Mesodermal cell (in vitro differentiated cells): ENCODE measurements around the gene PDE3A.
"Not testable (repeated sequence)": the region's sequence is repeated elsewhere in the genome, so short reads cannot be mapped to it uniquely, and the experiment has no call there.

ENCODE experiments used
- H3K27ac ChIP-seq: 2 replicates; pipeline ENCODE4 v1.7.0; 2013; ENCODE audit warnings: mild to moderate bottlenecking, low read depth, low read length, moderate library complexity; ENCODE audit not compliant: severe bottlenecking
- H3K36me3 ChIP-seq: 2 replicates; pipeline ENCODE4 v1.7.1; 2013; ENCODE audit warnings: mild to moderate bottlenecking, low read length, moderate library complexity; ENCODE audit not compliant: control insufficient read depth, insufficient read depth
- H3K4me1 ChIP-seq: one replicate; pipeline ENCODE4 v1.7.1; 2013; ENCODE audit warnings: mild to moderate bottlenecking, low read length; ENCODE audit not compliant: insufficient read depth, control insufficient read depth, poor library complexity, severe bottlenecking
- H3K4me3 ChIP-seq: 2 replicates; pipeline ENCODE4 v1.7.0; 2013; ENCODE audit warnings: low read length, control low read depth, mild to moderate bottlenecking; ENCODE audit not compliant: insufficient read depth, poor library complexity, severe bottlenecking; ENCODE audit errors: extremely low read depth
- H3K9me3 ChIP-seq: 2 replicates; pipeline ENCODE4 v1.7.1; 2013; ENCODE audit warnings: mild to moderate bottlenecking, low read length, moderate library complexity; ENCODE audit not compliant: control insufficient read depth
- WGBS, 2 experiments: methylation state at CpG; one replicate each; pipeline ENCODE4 v1.1.5; 2013; ENCODE audit warnings: missing lambda C conversion rate in 2 of 2; ENCODE audit not compliant: insufficient coverage in 2 of 2; 5-methylcytosine and 5-hydroxymethylcytosine counted together

Gene PDE3A

GRCh38 chr12:20599757-20600156 is 231.4 kb downstream of the PDE3A start:
- Histone ChIP-seq H3K4me3 (no peak overlapping the region), H3K9me3 (no peaks in the 10 kb centered on the region), H3K27ac (no peak overlapping the region), H3K36me3 (no peaks in the 10 kb centered on the region), H3K4me1 (no peaks in the 10 kb centered on the region)

- Histone ChIP-seq H3K9me3 (no peaks in the 10 kb centered on the region), H3K4me3 (no peak overlapping the region), H3K27ac (no peak overlapping the region), H3K36me3 (no peaks in the 10 kb centered on the region), H3K4me1 (no peaks in the 10 kb centered on the region)
- no CpG with 5 or more reads among the region's 2 CpGs for WGBS, 2 experiments
Measured at GRCh38 chr12:20601668-20602280, 233.4 kb downstream of the PDE3A start.

- Histone ChIP-seq H3K27ac (no peak overlapping the region), H3K9me3 (no peaks in the 10 kb centered on the region), H3K36me3 (no peaks in the 10 kb centered on the region), H3K4me1 (no peaks in the 10 kb centered on the region), H3K4me3 (no peak overlapping the region)
- WGBS, 2 experiments = 90 to 94% methylated on average over 1 to 2 of the region's 4 CpGs
Measured at GRCh38 chr12:20602641-20603391, 234.5 kb downstream of the PDE3A start.

DNA sequence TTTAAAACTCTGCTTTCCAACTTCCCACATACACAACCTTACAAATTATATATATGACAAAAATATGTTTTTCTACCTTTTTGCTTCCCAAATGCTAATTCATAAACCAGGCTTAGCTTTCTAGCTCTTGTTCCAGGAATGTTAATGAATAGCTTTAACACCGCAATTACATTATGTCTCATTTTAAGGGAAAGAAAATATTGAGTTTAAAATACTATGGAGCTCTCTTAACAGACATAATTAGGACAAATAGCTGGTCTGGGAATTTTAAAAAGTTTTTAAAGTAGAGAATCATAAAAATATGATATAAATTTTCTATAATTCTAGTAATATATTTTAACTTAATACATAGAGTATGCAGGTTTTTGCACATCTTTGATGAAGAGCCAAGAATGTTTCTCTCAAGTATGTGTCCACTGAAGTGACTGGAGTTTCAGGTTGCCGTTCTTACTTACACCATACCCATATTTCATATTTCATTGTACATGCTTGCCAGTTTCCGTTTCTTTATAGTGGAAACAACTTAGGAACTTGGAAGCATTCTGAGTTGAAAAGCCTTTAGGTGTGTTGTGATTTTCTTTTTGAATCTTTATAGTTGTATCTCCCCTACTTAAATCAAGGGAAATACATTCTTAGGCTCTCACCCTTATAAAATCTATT is 236.2 kb downstream of the PDE3A start:
- Histone ChIP-seq H3K4me1 (no peaks in the 10 kb centered on the region), H3K9me3 (no peaks in the 10 kb centered on the region), H3K27ac (no peak overlapping the region), H3K4me3 (no peak overlapping the region), H3K36me3 (no peaks in the 10 kb centered on the region)
- no CpG with 5 or more reads among the region's 3 CpGs for WGBS, 2 experiments

- WGBS, 2 experiments = 86 to 90% methylated on average over 6 of the region's 8 CpGs
- not testable (repeated sequence) for H3K4me1 ChIP-seq, H3K27ac ChIP-seq, H3K9me3 ChIP-seq, H3K36me3 ChIP-seq, H3K4me3 ChIP-seq
Measured at GRCh38 chr12:20615020-20615419, 246.7 kb downstream of the PDE3A start.

DNA sequence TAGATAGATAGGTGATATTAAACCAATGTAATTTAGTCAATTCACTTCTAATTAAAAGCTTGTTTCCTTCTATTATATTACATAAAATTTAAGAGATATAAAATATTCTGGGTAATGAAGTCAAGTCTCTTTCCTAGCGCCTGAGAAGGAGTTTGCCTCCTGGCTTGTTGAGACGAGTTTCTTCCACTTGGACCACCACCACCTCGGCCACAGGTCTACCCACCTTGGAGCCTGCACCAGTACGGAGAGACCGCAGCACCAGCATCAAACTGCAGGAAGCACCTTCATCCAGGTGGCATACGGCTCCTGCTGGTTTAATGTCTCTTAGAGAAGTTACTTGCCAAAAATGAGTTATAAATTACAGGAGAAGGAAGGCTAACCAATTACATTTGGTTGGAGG is 247.8 kb downstream of the PDE3A start:
- Histone ChIP-seq H3K9me3 (no peaks in the 10 kb centered on the region), H3K27ac (no peak overlapping the region), H3K4me3 (no peak overlapping the region), H3K4me1 (no peaks in the 10 kb centered on the region), H3K36me3 (no peaks in the 10 kb centered on the region)
- WGBS, 2 experiments = 60 to 98% methylated on average over 2 to 4 of the region's 6 CpGs

DNA sequence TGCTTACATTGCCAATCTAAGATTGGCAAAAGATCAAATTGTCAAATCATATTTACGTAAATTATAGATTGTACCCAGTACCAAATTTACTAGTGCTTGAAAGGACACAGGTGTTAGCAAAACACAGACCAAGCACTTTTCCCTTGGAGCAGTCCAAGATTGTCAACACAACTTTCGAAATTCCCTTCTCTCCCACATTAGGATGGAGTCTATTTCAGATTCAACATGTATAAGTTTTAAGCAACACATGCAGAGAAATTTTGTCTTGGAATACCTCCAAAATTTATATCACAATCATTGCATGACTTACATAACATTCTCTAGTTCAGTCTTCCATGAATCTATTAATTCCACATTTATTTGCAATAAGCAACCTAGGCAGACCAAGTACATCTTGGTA is 251.9 kb downstream of the PDE3A start:
- 100% methylated on average over 1 of the region's 2 CpGs; no CpG with 5 or more reads in 1 of the 2 experiments for WGBS, 2 experiments
- Histone ChIP-seq H3K4me1 (no peaks in the 10 kb centered on the region), H3K27ac (no peak overlapping the region), H3K36me3 (no peaks in the 10 kb centered on the region), H3K9me3 (no peaks in the 10 kb centered on the region), H3K4me3 (no peak overlapping the region)

- H3K4me3 ChIP-seq = no peak overlapping the region
- no peak overlapping the region for H3K27ac ChIP-seq
- WGBS, 2 experiments = 50 to 64% methylated on average over 2 to 3 of the region's 5 CpGs
- no peaks in the 10 kb centered on the region for H3K4me1 ChIP-seq
- H3K36me3 ChIP-seq = no peaks in the 10 kb centered on the region
- H3K9me3 ChIP-seq = no peaks in the 10 kb centered on the region
Measured at GRCh38 chr12:20624718-20625117, 256.4 kb downstream of the PDE3A start.

DNA sequence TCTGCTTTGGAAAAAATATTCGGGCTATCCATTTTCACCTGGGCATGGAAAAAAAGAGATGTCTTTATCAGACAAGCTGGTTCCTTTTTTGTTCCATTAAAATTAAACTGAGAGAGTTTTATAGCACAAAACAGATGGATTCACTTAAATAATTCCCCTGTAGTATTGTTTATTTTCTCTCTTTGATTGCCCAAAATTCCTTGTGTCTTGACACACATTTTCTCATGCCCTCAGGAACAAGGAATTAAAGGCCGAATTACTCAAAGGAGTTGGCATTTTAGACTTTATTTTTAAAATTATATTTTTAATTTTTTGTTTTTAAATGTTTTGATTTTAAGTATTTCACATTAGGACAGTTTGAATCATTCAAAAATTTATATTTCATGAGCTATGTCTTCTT is 257.2 kb downstream of the PDE3A start:
- Histone ChIP-seq H3K4me1 (no peaks in the 10 kb centered on the region), H3K4me3 (no peak overlapping the region), H3K36me3 (no peaks in the 10 kb centered on the region), H3K27ac (no peak overlapping the region), H3K9me3 (no peaks in the 10 kb centered on the region)
- 100% methylated on average over 1 of the region's 2 CpGs; no CpG with 5 or more reads in 1 of the 2 experiments for WGBS, 2 experiments

DNA sequence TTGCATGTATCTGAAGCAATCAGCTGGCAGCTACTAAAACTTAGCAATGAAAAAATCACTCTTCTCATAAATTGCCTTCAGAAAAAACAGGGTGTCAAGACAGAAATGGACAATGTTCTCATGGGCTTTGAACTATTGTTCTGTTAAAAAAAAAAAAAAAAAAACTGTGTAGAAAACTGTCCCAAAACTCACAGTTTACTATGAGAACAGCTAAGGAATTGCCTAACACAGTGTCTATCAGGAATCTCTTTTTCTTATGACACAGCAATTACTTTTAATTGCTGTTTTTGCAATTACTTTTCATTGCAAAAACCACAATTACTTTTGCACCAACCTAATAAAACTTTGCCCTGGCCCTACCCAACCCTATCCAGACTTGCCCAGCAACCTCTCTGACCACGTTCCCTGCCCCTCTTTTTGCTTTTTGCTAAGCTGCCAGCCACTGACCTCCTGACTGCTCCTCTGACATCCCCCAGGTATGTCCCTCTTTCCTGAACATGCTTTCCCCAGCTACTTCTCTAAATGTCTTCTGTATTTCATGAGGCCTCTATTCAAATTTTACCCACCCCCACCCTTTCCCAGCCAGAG is 258.8 kb downstream of the PDE3A start:
- Histone ChIP-seq H3K36me3 (no peaks in the 10 kb centered on the region), H3K4me1 (no peaks in the 10 kb centered on the region), H3K9me3 (no peaks in the 10 kb centered on the region), H3K27ac (no peak overlapping the region), H3K4me3 (no peak overlapping the region)
- 80 to 100% methylated on average over 1 of the region's 1 CpG for WGBS, 2 experiments
